CD14-positive monocyte (primary cell): ENCODE measurements around the gene MYH7. TPM values are rescaled to one million over a fixed set of nuclear protein-coding genes. Genes with fewer than 3 reads are reported as not detected.
A peak's percentile ranks its signal among the peaks of the same experiment; 100 is the strongest.

Experiments
- DNase-seq, 3 donors: peaks; one replicate each; pipeline ENCODE4 v3.0.0-alpha.2; 2011 to 2022
- H2AFZ ChIP-seq: 2 replicates; pipeline ENCODE4 v1.6.0; 2012; ENCODE audit warnings: mild to moderate bottlenecking, low read depth, low read length, inconsistent platforms; ENCODE audit not compliant: insufficient read depth, poor library complexity, severe bottlenecking
- H3K27ac ChIP-seq, 2 donors: 1 replicate in 1 of 2; 2 replicates in 1 of 2; pipeline ENCODE4 v1.5.1; 2012 to 2013; ENCODE audit warnings: low read length in 2 of 2, control low read depth in 1 of 2, inconsistent platforms in 1 of 2, low read depth in 1 of 2, mild to moderate bottlenecking in 1 of 2
- H3K27me3 ChIP-seq, 2 donors: one replicate each; pipeline versions ENCODE4 v1.6.0 to v1.6.1; 2011 to 2013; ENCODE audit warnings: low read length in 2 of 2; ENCODE audit not compliant: control insufficient read depth in 2 of 2, insufficient read depth in 2 of 2
- H3K36me3 ChIP-seq, 2 donors: replicated peaks in 1 of 2; 1 replicate in 1 of 2; 2 replicates in 1 of 2; pipeline versions ENCODE4 v1.5.1 to v1.6.1; 2012 to 2013; ENCODE audit warnings: low read length in 2 of 2, control low read depth in 1 of 2, inconsistent platforms in 1 of 2, mild to moderate bottlenecking in 1 of 2; ENCODE audit not compliant: insufficient read depth in 2 of 2, control insufficient read depth in 1 of 2
- H3K4me1 ChIP-seq, 2 donors: 1 replicate in 1 of 2; 2 replicates in 1 of 2; pipeline versions ENCODE4 v1.5.1 to v1.6.1; 2012 to 2013; ENCODE audit warnings: low read length in 2 of 2, control low read depth in 1 of 2, inconsistent platforms in 1 of 2, mild to moderate bottlenecking in 1 of 2, moderate library complexity in 1 of 2; ENCODE audit not compliant: insufficient read depth in 2 of 2, control insufficient read depth in 1 of 2
- H3K4me2 ChIP-seq: replicated peaks from 2 replicates; pipeline ENCODE3; 2012; ENCODE audit warnings: low read length, moderate library complexity, mild to moderate bottlenecking; ENCODE audit not compliant: poor library complexity, severe bottlenecking; ENCODE audit errors: extremely low read depth
- H3K4me3 ChIP-seq, 3 experiments: fragments of 200-600 bp in 1 of 3; sonication (generic) in 1 of 3; replicated peaks in 1 of 3; 1 replicate in 2 of 3; 2 replicates in 1 of 3; pipeline ENCODE4 v1.5.1; 2011 to 2013; ENCODE audit warnings: low read length in 3 of 3, mild to moderate bottlenecking in 3 of 3, control low read depth in 2 of 3, low read depth in 2 of 3, inconsistent platforms in 1 of 3, moderate library complexity in 1 of 3
- H3K79me2 ChIP-seq: 2 replicates; pipeline ENCODE4 v1.6.0; 2012; ENCODE audit warnings: mild to moderate bottlenecking, control low read depth, inconsistent platforms, low read length, moderate library complexity; ENCODE audit not compliant: insufficient read depth
- H3K9ac ChIP-seq: 2 replicates; pipeline ENCODE4 v1.6.0; 2017; ENCODE audit warnings: low read length, mild to moderate bottlenecking; ENCODE audit not compliant: insufficient read depth, poor library complexity, severe bottlenecking
- H3K9me3 ChIP-seq, 2 donors: replicated peaks in 1 of 2; 1 replicate in 1 of 2; 2 replicates in 1 of 2; pipeline versions ENCODE4 v1.5.1 to v1.6.1; 2012 to 2013; ENCODE audit warnings: low read length in 2 of 2, control low read depth in 1 of 2; ENCODE audit not compliant: control insufficient read depth in 1 of 2, insufficient read depth in 1 of 2
- H4K20me1 ChIP-seq: 2 replicates; pipeline ENCODE4 v1.6.0; 2012; ENCODE audit warnings: mild to moderate bottlenecking, low read length, control low read depth, moderate library complexity; ENCODE audit not compliant: insufficient read depth
- H3K27ac Mint-ChIP-seq, 7 donors: one replicate each; pipeline ENCODE4 v1.8.0; 2020; ENCODE audit warnings: mild to moderate bottlenecking in 7 of 7, mixed read lengths in 7 of 7, moderate library complexity in 6 of 7, inconsistent platforms in 2 of 7
- H3K27me3 Mint-ChIP-seq, 3 donors: one replicate each; pipeline ENCODE4 v1.8.0; 2021 to 2022; ENCODE audit warnings: low read depth in 3 of 3, mild to moderate bottlenecking in 3 of 3, mixed read lengths in 3 of 3, moderate library complexity in 3 of 3, inconsistent platforms in 1 of 3
- H3K36me3 Mint-ChIP-seq, 2 donors: one replicate each; pipeline ENCODE4 v1.8.0; 2020; ENCODE audit warnings: mixed read lengths in 2 of 2, inconsistent platforms in 1 of 2, mild to moderate bottlenecking in 1 of 2
- H3K4me1 Mint-ChIP-seq: one replicate; pipeline ENCODE4 v1.8.0; 2020; ENCODE audit warnings: mild to moderate bottlenecking, mixed read lengths
- H3K4me3 Mint-ChIP-seq, 2 donors: one replicate each; pipeline ENCODE4 v1.8.0; 2020; ENCODE audit warnings: mild to moderate bottlenecking in 2 of 2, mixed read lengths in 2 of 2, moderate library complexity in 1 of 2
- H3K9me3 Mint-ChIP-seq, 7 donors: one replicate each; pipeline ENCODE4 v1.8.0; 2020 to 2022; ENCODE audit warnings: mixed read lengths in 7 of 7, mild to moderate bottlenecking in 6 of 7, moderate library complexity in 6 of 7, inconsistent platforms in 2 of 7
- WGBS: methylation state at CpG from one replicate; pipeline ENCODE4 v1.1.5; 2013; ENCODE audit warnings: missing lambda C conversion rate; ENCODE audit not compliant: insufficient coverage; 5-methylcytosine and 5-hydroxymethylcytosine counted together
- intact Hi-C, 2 donors: fragments of 100-400 bp; cut with micrococcal nuclease; formaldehyde crosslinking; loops; one replicate each; pipeline versions ENCODE4 v1.15.0 to v1.15.1; 2023
- polyA plus RNA-seq, 3 donors: library from polyadenylated mRNA; depleted of rRNA in 1 of 3; unstranded in 2 of 3; stranded (reverse) in 1 of 3; fragments of 300-500 nt in 2 of 3; fragments of >200 nt in 1 of 3; fragmentation: Illumina TruSeq in 2 of 3; gene quantifications; 1 replicate in 2 of 3; 2 replicates in 1 of 3; pipeline ENCODE4 v1.2.3, GENCODE V29; 2012 to 2021
- TF ChIP-seq, protein P1 (sequence below): fragments of 200-600 bp; IDR thresholded peaks from one replicate; pipeline ENCODE4 v1.8.0; 2022; ENCODE audit warnings: antibody characterized with exemption, mild to moderate bottlenecking

Gene MYH7
- polyA plus RNA-seq, 3 donors, result not detected

GRCh38 chr14:23404331-23404900, 31.0 kb downstream of the MYH7 start:
- Histone ChIP-seq H3K9ac (no peak overlapping the region), H3K27me3 (no peaks in the 10 kb centered on the region), H3K9me3 (no peaks in the 10 kb centered on the region), H3K4me3 (no peak overlapping the region), H3K27ac (no peak overlapping the region), H3K4me1 (peaks cover 5 to 7% of the 10 kb centered on the region in 2 donors), H3K4me2 (no peak overlapping the region), H4K20me1 (no peaks in the 10 kb centered on the region), H2AFZ (no peak overlapping the region), H3K79me2 (no peaks in the 10 kb centered on the region), H3K36me3 (no peaks in the 10 kb centered on the region)
- 91% methylated on average over 12 of the region's 14 CpGs for WGBS
- Mint-ChIP-seq H3K36me3 (no peaks in the 10 kb centered on the region), H3K9me3 (no peaks in the 10 kb centered on the region), H3K27ac (peak overlapping the region in 1 of 7 donors; percentile 63), H3K4me3 (no peak overlapping the region), H3K27me3 (peaks cover 3 to 22% (median 5%) of the 10 kb centered on the region in 3 donors), H3K4me1 (peaks cover 19% of the 10 kb centered on the region)
- DNase-seq, result no peak
- intact Hi-C loops, result no loop called here
- TF ChIP-seq, protein P1, sequence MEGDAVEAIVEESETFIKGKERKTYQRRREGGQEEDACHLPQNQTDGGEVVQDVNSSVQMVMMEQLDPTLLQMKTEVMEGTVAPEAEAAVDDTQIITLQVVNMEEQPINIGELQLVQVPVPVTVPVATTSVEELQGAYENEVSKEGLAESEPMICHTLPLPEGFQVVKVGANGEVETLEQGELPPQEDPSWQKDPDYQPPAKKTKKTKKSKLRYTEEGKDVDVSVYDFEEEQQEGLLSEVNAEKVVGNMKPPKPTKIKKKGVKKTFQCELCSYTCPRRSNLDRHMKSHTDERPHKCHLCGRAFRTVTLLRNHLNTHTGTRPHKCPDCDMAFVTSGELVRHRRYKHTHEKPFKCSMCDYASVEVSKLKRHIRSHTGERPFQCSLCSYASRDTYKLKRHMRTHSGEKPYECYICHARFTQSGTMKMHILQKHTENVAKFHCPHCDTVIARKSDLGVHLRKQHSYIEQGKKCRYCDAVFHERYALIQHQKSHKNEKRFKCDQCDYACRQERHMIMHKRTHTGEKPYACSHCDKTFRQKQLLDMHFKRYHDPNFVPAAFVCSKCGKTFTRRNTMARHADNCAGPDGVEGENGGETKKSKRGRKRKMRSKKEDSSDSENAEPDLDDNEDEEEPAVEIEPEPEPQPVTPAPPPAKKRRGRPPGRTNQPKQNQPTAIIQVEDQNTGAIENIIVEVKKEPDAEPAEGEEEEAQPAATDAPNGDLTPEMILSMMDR, result no peak

- Histone ChIP-seq H3K27me3 (no peaks in the 10 kb centered on the region), H3K9me3 (no peaks in the 10 kb centered on the region), H3K79me2 (no peaks in the 10 kb centered on the region), H3K36me3 (no peaks in the 10 kb centered on the region), H3K4me2 (no peak overlapping the region), H3K9ac (no peak overlapping the region), H3K4me3 (no peak overlapping the region), H3K27ac (no peak overlapping the region), H3K4me1 (peaks cover 5 to 7% of the 10 kb centered on the region in 2 donors), H2AFZ (no peak overlapping the region), H4K20me1 (no peaks in the 10 kb centered on the region)
- WGBS, result 90% methylated on average over 2 of the region's 4 CpGs
- DNase-seq, result no peak
- Mint-ChIP-seq H3K9me3 (no peaks in the 10 kb centered on the region), H3K27me3 (peaks cover 3 to 19% (median 5%) of the 10 kb centered on the region in 3 donors), H3K27ac (no peak overlapping the region), H3K4me3 (no peak overlapping the region), H3K36me3 (no peaks in the 10 kb centered on the region), H3K4me1 (peaks cover 19% of the 10 kb centered on the region)
- TF ChIP-seq, protein P1, result no peak
- intact Hi-C loops, result no loop called here
Observed at GRCh38 chr14:23403908-23404307, 31.6 kb downstream of the MYH7 start.
